B cell (primary cell): Measurements from ENCODE around the gene TSC2.

ENCODE experiments used
- CTCF ChIP-seq: fragments of 200-600 bp; IDR thresholded peaks from one replicate; pipeline ENCODE4 v1.8.0; 2022; ENCODE audit warnings: antibody characterized with exemption, mild to moderate bottlenecking
- EZH2 ChIP-seq: IDR thresholded peaks from 2 replicates; pipeline ENCODE4 v1.6.1; 2012; ENCODE audit warnings: borderline replicate concordance, low read depth, mild to moderate bottlenecking, moderate library complexity, low read length; ENCODE audit not compliant: insufficient read depth, poor library complexity, severe bottlenecking

- no peak for TF ChIP-seq CTCF
- TF ChIP-seq EZH2 = no peak
These were observed 42.1 kb upstream of the TSC2 start for GRCh38 chr16:2005646-2006045.
